Right renal pelvis (tissue), 4 donors: ENCODE results near the gene ZBTB16. TPM values are rescaled to one million over a fixed set of nuclear protein-coding genes. Genes with fewer than 3 reads are reported as not detected.

Source experiments
- DNase-seq, 4 donors: peaks; one replicate each; pipeline ENCODE4 v3.0.0-alpha.2; 2013; ENCODE audit warnings: low read depth in 4 of 4, low spot score in 3 of 4, missing footprints in 1 of 4
- polyA plus RNA-seq, 4 donors: library from polyadenylated mRNA; unstranded; fragments of 120-200 nt; gene quantifications; one replicate each; pipeline ENCODE4 v1.2.1, GENCODE V29; 2013; ENCODE audit not compliant: insufficient read length in 4 of 4

Gene ZBTB16
- polyA plus RNA-seq, 4 donors: 0.89 to 2.0 (median 1.5) TPM

- DNase-seq: no peak
These were observed 65.2 kb downstream of the ZBTB16 start for GRCh38 chr11:114124601-114125144.

- DNase-seq: no peak
These were observed 66.0 kb downstream of the ZBTB16 start for GRCh38 chr11:114125531-114125930.

GRCh38 chr11:114125959-114126358, 66.4 kb downstream of the ZBTB16 start:
- no peak for DNase-seq

GRCh38 chr11:114128399-114128798, 68.9 kb downstream of the ZBTB16 start:
- no peak for DNase-seq

- no peak for DNase-seq
These were observed 69.6 kb downstream of the ZBTB16 start for GRCh38 chr11:114129142-114129541.

GRCh38 chr11:114129699-114130098, 70.2 kb downstream of the ZBTB16 start:
- DNase-seq: no peak

GRCh38 chr11:114130115-114130576, 70.6 kb downstream of the ZBTB16 start:
- no peak for DNase-seq

GRCh38 chr11:114130629-114131277, 71.2 kb downstream of the ZBTB16 start:
- DNase-seq: no peak

GRCh38 chr11:114131461-114131864, 72.0 kb downstream of the ZBTB16 start:
- DNase-seq: no peak

GRCh38 chr11:114132417-114132816, 72.9 kb downstream of the ZBTB16 start:
- DNase-seq: no peak

- DNase-seq: no peak
These were observed 73.5 kb downstream of the ZBTB16 start for GRCh38 chr11:114132944-114133394.

- no peak for DNase-seq
These were observed 74.2 kb downstream of the ZBTB16 start for GRCh38 chr11:114133548-114134329.

GRCh38 chr11:114134870-114135269, 75.4 kb downstream of the ZBTB16 start:
- no peak for DNase-seq

GRCh38 chr11:114135737-114136151, 76.2 kb downstream of the ZBTB16 start:
- no peak for DNase-seq

- DNase-seq: no peak
These were observed 77.5 kb downstream of the ZBTB16 start for GRCh38 chr11:114136686-114137640.

GRCh38 chr11:114137838-114138237, 78.3 kb downstream of the ZBTB16 start:
- DNase-seq: no peak

- DNase-seq: no peak
These were observed 78.9 kb downstream of the ZBTB16 start for GRCh38 chr11:114138411-114138810.

- DNase-seq: no peak
These were observed 81.3 kb downstream of the ZBTB16 start for GRCh38 chr11:114140826-114141225.

GRCh38 chr11:114141863-114142580, 82.5 kb downstream of the ZBTB16 start:
- no peak for DNase-seq

- DNase-seq: no peak
These were observed 83.2 kb downstream of the ZBTB16 start for GRCh38 chr11:114142707-114143106.
